H9 (cell line): Measurements from ENCODE around the gene MBLAC2. TPM values are rescaled to one million over a fixed set of nuclear protein-coding genes. Genes with fewer than 3 reads are reported as not detected.

Experiments used
- DNase-seq: peaks from one replicate; pipeline ENCODE4 v3.0.0-alpha.2; 2017
- H2AFZ ChIP-seq: one replicate; pipeline ENCODE4 v1.6.1; 2013; ENCODE audit warnings: mild to moderate bottlenecking, low read length, control low read depth, moderate library complexity
- H2AK5ac ChIP-seq: 2 replicates; pipeline ENCODE4 v1.6.1; 2013; ENCODE audit warnings: low read length, control low read depth, mixed read lengths; ENCODE audit not compliant: insufficient read length
- H2BK120ac ChIP-seq: one replicate; pipeline ENCODE4 v1.6.1; 2013; ENCODE audit warnings: low read depth, mild to moderate bottlenecking, low read length, control low read depth, inconsistent platforms; ENCODE audit not compliant: poor library complexity, severe bottlenecking
- H2BK12ac ChIP-seq: 2 replicates; pipeline ENCODE4 v1.6.1; 2013; ENCODE audit warnings: low read length, control low read depth, mixed read lengths, low read depth; ENCODE audit not compliant: insufficient read length
- H2BK15ac ChIP-seq: 2 replicates; pipeline ENCODE4 v1.6.1; 2013; ENCODE audit warnings: low read depth, low read length, control low read depth
- H2BK20ac ChIP-seq: one replicate; pipeline ENCODE4 v1.6.1; 2013; ENCODE audit warnings: low read depth, mild to moderate bottlenecking, low read length, control low read depth, inconsistent platforms; ENCODE audit not compliant: poor library complexity, severe bottlenecking
- H2BK5ac ChIP-seq: 2 replicates; pipeline ENCODE4 v1.6.1; 2013; ENCODE audit warnings: low read length, control low read depth, mixed read lengths; ENCODE audit not compliant: insufficient read length
- H3K14ac ChIP-seq: 2 replicates; pipeline ENCODE4 v1.6.1; 2013; ENCODE audit warnings: low read length, control low read depth; ENCODE audit not compliant: insufficient read depth
- H3K18ac ChIP-seq: 2 replicates; pipeline ENCODE4 v1.6.1; 2013; ENCODE audit warnings: low read depth, mild to moderate bottlenecking, mixed read lengths, low read length, control low read depth; ENCODE audit not compliant: insufficient read length
- H3K23ac ChIP-seq: 2 replicates; pipeline ENCODE4 v1.6.1; 2013; ENCODE audit warnings: low read length, control low read depth, mixed read lengths, low read depth; ENCODE audit not compliant: insufficient read length
- H3K23me2 ChIP-seq: 2 replicates; pipeline ENCODE4 v1.6.1; 2013; ENCODE audit warnings: low read depth, mild to moderate bottlenecking, mixed read lengths, low read length, control low read depth; ENCODE audit not compliant: insufficient read length, poor library complexity, severe bottlenecking
- H3K27ac ChIP-seq: 2 replicates; pipeline ENCODE4 v1.5.1; 2013; ENCODE audit warnings: low read length, control low read depth, mixed read lengths, low read depth; ENCODE audit not compliant: insufficient read length
- H3K27me3 ChIP-seq: 2 replicates; pipeline ENCODE4 v1.6.1; 2013; ENCODE audit warnings: low read length, control low read depth, inconsistent platforms; ENCODE audit not compliant: insufficient read depth
- H3K4ac ChIP-seq: 2 replicates; pipeline ENCODE4 v1.6.1; 2013; ENCODE audit warnings: low read depth, mild to moderate bottlenecking, control low read depth, inconsistent platforms, low read length, moderate library complexity
- H3K4me1 ChIP-seq: 2 replicates; pipeline ENCODE4 v1.6.1; 2013; ENCODE audit warnings: low read length, control low read depth, inconsistent platforms; ENCODE audit not compliant: insufficient read depth
- H3K4me2 ChIP-seq: 2 replicates; pipeline ENCODE4 v1.6.1; 2013; ENCODE audit warnings: low read length, control low read depth, mixed read lengths; ENCODE audit not compliant: insufficient read length, insufficient read depth
- H3K56ac ChIP-seq: 2 replicates; pipeline ENCODE4 v1.6.1; 2013; ENCODE audit warnings: low read depth, mild to moderate bottlenecking, mixed read lengths, low read length, control low read depth; ENCODE audit not compliant: insufficient read length
- H3K79me1 ChIP-seq: 2 replicates; pipeline ENCODE4 v1.6.1; 2013; ENCODE audit warnings: low read depth, mild to moderate bottlenecking, moderate library complexity, low read length, control low read depth, inconsistent platforms; ENCODE audit not compliant: insufficient read depth, poor library complexity, severe bottlenecking
- H3K79me2 ChIP-seq: 2 replicates; pipeline ENCODE4 v1.6.1; 2013; ENCODE audit warnings: low read length, control low read depth, inconsistent platforms; ENCODE audit not compliant: insufficient read depth
- H3K9ac ChIP-seq: 2 replicates; pipeline ENCODE4 v1.6.1; 2013; ENCODE audit warnings: low read length, control low read depth, mixed read lengths; ENCODE audit not compliant: insufficient read length; ENCODE audit errors: extremely low read depth
- H3K9me3 ChIP-seq: one replicate; pipeline ENCODE4 v1.6.1; 2013; ENCODE audit warnings: low read depth, low read length, inconsistent platforms; ENCODE audit not compliant: control insufficient read depth
- H3T11ph ChIP-seq: one replicate; pipeline ENCODE4 v1.6.1; 2013; ENCODE audit warnings: mild to moderate bottlenecking, low read length, control low read depth, inconsistent platforms
- H4K20me1 ChIP-seq: one replicate; pipeline ENCODE4 v1.6.1; 2013; ENCODE audit not compliant: control insufficient read depth, insufficient read length, insufficient read depth
- H4K5ac ChIP-seq: 2 replicates; pipeline ENCODE4 v1.6.1; 2013; ENCODE audit warnings: low read depth, mild to moderate bottlenecking, mixed read lengths, low read length, control low read depth; ENCODE audit not compliant: insufficient read length
- H4K8ac ChIP-seq: replicated peaks from 2 replicates; pipeline ENCODE4 v1.6.1; 2013; ENCODE audit warnings: low read length, control low read depth, mixed read lengths, low read depth; ENCODE audit not compliant: insufficient read length
- H4K91ac ChIP-seq: 2 replicates; pipeline ENCODE4 v1.6.1; 2013; ENCODE audit warnings: low read depth, mild to moderate bottlenecking, moderate library complexity, mixed read lengths, low read length, control low read depth; ENCODE audit not compliant: insufficient read length
- H3K27ac Mint-ChIP-seq, 3 experiments: 2 replicates in 2 of 3; 3 replicates in 1 of 3; pipeline ENCODE4 v1.8.0; 2020 to 2021; ENCODE audit warnings: mixed read lengths in 3 of 3, mild to moderate bottlenecking in 1 of 3, moderate library complexity in 1 of 3
- H3K27me3 Mint-ChIP-seq: 2 replicates; pipeline ENCODE4 v1.8.0; 2021; ENCODE audit warnings: low read depth, mild to moderate bottlenecking, moderate library complexity, mixed read lengths
- H3K36me3 Mint-ChIP-seq, 3 experiments: 2 replicates in 2 of 3; 3 replicates in 1 of 3; pipeline ENCODE4 v1.8.0; 2020 to 2021; ENCODE audit warnings: low read depth in 3 of 3, mixed read lengths in 3 of 3; ENCODE audit not compliant: insufficient read depth in 1 of 3
- H3K4me1 Mint-ChIP-seq, 2 experiments: 2 replicates each; pipeline ENCODE4 v1.8.0; 2020; ENCODE audit warnings: mixed read lengths in 2 of 2
- H3K4me3 Mint-ChIP-seq, 2 experiments: 2 replicates in 1 of 2; 3 replicates in 1 of 2; pipeline ENCODE4 v1.8.0; 2020 to 2021; ENCODE audit warnings: mild to moderate bottlenecking in 2 of 2, mixed read lengths in 2 of 2, moderate library complexity in 1 of 2
- H3K9me3 Mint-ChIP-seq, 2 experiments: 2 replicates in 1 of 2; 3 replicates in 1 of 2; pipeline ENCODE4 v1.8.0; 2020; ENCODE audit warnings: mild to moderate bottlenecking in 2 of 2, mixed read lengths in 2 of 2, moderate library complexity in 1 of 2
- WGBS: extraction: QIAGEN DNeasy Blood & Tissue Kit; methylation state at CpG from one replicate; pipeline ENCODE4 v1.1.7; 2013; ENCODE audit warnings: missing lambda C conversion rate, low lambda C conversion rate, mixed read lengths; ENCODE audit not compliant: insufficient read length; ENCODE audit errors: extremely low coverage; 5-methylcytosine and 5-hydroxymethylcytosine counted together
- total RNA-seq: library from RNA; stranded (reverse); gene quantifications from 2 replicates; pipeline ENCODE4 v1.2.1, GENCODE V29; 2021
- TF ChIP-seq, protein P1 (sequence below): fragments of 200-600 bp; sonication (generic); conservative IDR thresholded peaks from 3 replicates; pipeline ENCODE4 v1.8.0; 2021; ENCODE audit warnings: antibody characterized with exemption, mild to moderate bottlenecking

The MBLAC2 gene
- total RNA-seq, 1 experiment from 2014 or later: 4.9 TPM

DNA sequence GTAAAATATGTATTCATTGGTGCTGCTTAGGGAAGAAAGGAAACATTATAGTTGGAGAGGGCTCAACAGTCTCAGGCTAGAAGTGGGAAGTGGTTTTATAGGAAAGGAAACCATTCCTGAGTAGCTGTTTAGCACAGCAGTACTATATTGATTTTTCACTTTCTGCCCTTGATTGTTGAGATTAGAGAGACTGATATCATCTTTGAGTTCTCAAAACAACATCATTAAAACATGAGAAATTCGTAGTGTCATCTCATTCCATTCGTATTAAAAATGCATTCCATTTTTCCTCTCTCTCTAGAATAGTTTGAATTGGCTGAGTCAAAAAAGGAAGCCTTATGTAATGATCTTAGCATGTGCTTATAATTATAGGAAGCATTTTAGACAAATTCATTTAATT is 14.2 kb upstream of the MBLAC2 start:
- H3K27me3 Mint-ChIP-seq: no peaks in the 10 kb centered on the region
- no peak overlapping the region for H4K91ac ChIP-seq
- peaks cover 37 to 65% (median 47%) of the 10 kb centered on the region in 3 experiments for H3K36me3 Mint-ChIP-seq
- H3K9me3 Mint-ChIP-seq: no peaks in the 10 kb centered on the region
- H3K27me3 ChIP-seq: no peaks in the 10 kb centered on the region
- no peak overlapping the region for H3K18ac ChIP-seq
- H2AFZ ChIP-seq: no peak overlapping the region
- DNase-seq: no peak
- no peak overlapping the region for H2BK15ac ChIP-seq
- H3K27ac ChIP-seq: no peak overlapping the region
- no peak overlapping the region for H2BK120ac ChIP-seq
- no peaks in the 10 kb centered on the region for H3K9me3 ChIP-seq
- H3K23me2 ChIP-seq: no peaks in the 10 kb centered on the region
- H3K23ac ChIP-seq: no peak overlapping the region
- H3K14ac ChIP-seq: no peak overlapping the region
- no peak overlapping the region for H2BK5ac ChIP-seq
- TF ChIP-seq, protein P1, sequence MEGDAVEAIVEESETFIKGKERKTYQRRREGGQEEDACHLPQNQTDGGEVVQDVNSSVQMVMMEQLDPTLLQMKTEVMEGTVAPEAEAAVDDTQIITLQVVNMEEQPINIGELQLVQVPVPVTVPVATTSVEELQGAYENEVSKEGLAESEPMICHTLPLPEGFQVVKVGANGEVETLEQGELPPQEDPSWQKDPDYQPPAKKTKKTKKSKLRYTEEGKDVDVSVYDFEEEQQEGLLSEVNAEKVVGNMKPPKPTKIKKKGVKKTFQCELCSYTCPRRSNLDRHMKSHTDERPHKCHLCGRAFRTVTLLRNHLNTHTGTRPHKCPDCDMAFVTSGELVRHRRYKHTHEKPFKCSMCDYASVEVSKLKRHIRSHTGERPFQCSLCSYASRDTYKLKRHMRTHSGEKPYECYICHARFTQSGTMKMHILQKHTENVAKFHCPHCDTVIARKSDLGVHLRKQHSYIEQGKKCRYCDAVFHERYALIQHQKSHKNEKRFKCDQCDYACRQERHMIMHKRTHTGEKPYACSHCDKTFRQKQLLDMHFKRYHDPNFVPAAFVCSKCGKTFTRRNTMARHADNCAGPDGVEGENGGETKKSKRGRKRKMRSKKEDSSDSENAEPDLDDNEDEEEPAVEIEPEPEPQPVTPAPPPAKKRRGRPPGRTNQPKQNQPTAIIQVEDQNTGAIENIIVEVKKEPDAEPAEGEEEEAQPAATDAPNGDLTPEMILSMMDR: no peak
- H3K79me2 ChIP-seq: peaks cover 5% of the 10 kb centered on the region; the same call in 1 of the 2 replicates
- no peaks in the 10 kb centered on the region for H4K20me1 ChIP-seq
- peaks cover 11 to 16% of the 10 kb centered on the region in 2 experiments for H3K4me1 Mint-ChIP-seq
- no peak overlapping the region for H3K4me2 ChIP-seq
- no peak overlapping the region for H3K9ac ChIP-seq
- H2BK20ac ChIP-seq: no peak overlapping the region
- H4K5ac ChIP-seq: no peak overlapping the region
- no peak overlapping the region for H4K8ac ChIP-seq
- no peak overlapping the region for H3K4ac ChIP-seq
- no peaks in the 10 kb centered on the region for H3K79me1 ChIP-seq
- H2BK12ac ChIP-seq: no peak overlapping the region
- no peak overlapping the region for H3T11ph ChIP-seq
- H3K4me1 ChIP-seq: peaks cover 6% of the 10 kb centered on the region
- H2AK5ac ChIP-seq: no peak overlapping the region
- no peak overlapping the region for H3K4me3 Mint-ChIP-seq
- WGBS: no CpG with 5 or more reads among the region's 2 CpGs
- H3K56ac ChIP-seq: no peak overlapping the region
- H3K27ac Mint-ChIP-seq: no peak overlapping the region
